Thyroid gland (tissue), 4 donors: ENCODE measurements around the gene TLR9.

Experiments
- CTCF ChIP-seq, 6 experiments: fragments of 200-600 bp in 3 of 6; fragments of 450-650 bp in 3 of 6; sonication (generic) in 3 of 6; IDR thresholded peaks; one replicate each; pipeline ENCODE4 v1.5.1; 2016 to 2019; ENCODE audit warnings: antibody characterized with exemption in 6 of 6, mild to moderate bottlenecking in 2 of 6, inconsistent platforms in 1 of 6, moderate library complexity in 1 of 6
- POLR2A ChIP-seq, 2 donors: fragments of 450-650 bp; IDR thresholded peaks; one replicate each; pipeline ENCODE4 v1.6.1; 2017; ENCODE audit warnings: antibody characterized with exemption in 2 of 2, mild to moderate bottlenecking in 2 of 2, moderate library complexity in 1 of 2

GRCh38 chr3:52186729-52187128, 38.7 kb downstream of the TLR9 start:
- TF ChIP-seq POLR2A (IDR thresholded peaks at IDR 0.05) (no peak), CTCF (IDR thresholded peaks at IDR 0.05) (no peak)
